GM18868 (cell line): Measurements from ENCODE around the gene PRPSAP1.

Experiments used
- ATAC-seq: cut with Tn5 transposase; IDR thresholded peaks from one replicate; pipeline ENCODE4 v1.9.1; 2021; ENCODE audit warnings: mild to moderate bottlenecking, moderate library complexity; ENCODE audit not compliant: unreplicated experiment

PRPSAP1 gene

DNA sequence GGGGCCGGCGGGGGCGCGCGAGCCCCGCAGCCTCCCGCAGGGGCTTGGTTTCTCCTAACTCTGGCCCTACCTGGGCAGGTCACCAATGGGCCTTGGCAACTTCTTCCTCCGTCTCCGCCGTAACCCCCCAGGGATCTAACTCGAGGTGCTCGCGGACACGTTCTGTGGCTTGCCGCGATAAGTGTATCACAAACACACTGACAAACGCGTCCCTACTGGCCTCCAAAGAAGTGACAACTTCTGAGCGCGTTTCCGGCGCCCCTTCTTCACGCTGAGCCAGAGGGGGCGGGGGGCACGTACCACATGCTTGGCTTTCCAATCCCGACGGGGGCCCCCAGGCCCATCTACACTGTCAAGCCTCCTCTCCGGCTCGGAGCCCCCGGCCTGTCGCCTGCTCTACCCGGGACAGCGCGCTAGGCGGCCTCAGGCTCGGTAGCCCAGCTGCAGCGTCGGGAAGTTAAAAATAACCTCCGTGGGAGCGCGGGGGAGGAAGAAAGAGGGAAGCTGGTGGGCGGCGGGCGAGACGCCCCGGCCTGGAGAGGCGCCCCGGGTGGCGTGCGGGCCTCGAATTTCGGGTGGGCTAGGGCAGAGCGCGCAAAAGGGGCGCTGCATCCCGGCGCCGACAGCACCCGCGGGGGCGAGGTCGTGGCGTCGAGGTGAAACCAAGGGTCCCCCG, 30.0 kb upstream of the PRPSAP1 start:
- no peak for ATAC-seq

GRCh38 chr17:76382803-76383545, 29.3 kb upstream of the PRPSAP1 start:
- no peak for ATAC-seq

DNA sequence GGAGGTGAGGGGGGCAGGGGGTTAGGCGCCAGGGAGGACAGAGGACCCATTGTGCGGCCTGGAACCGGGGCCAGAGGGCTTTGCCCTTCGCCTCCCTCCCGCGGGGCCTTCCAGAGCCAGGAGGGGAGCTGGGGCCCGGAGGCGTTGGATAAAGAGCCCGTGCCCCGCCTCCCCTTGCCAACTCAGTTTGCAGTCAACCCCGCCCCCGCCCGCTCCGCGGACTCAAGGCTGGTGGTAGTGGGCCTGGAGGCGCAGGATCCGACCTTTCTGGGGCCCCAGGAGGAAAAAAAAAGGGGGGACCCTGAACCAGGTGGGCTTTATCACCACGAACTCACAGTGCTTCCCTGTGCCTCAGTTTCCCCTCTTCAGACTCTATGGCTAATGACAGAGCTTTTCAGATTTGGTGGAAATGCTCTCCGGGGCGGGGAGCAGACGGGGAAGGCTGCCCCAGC, 28.7 kb upstream of the PRPSAP1 start:
- ATAC-seq, result no peak

GRCh38 chr17:76381633-76382350, 28.1 kb upstream of the PRPSAP1 start:
- ATAC-seq, result no peak

DNA sequence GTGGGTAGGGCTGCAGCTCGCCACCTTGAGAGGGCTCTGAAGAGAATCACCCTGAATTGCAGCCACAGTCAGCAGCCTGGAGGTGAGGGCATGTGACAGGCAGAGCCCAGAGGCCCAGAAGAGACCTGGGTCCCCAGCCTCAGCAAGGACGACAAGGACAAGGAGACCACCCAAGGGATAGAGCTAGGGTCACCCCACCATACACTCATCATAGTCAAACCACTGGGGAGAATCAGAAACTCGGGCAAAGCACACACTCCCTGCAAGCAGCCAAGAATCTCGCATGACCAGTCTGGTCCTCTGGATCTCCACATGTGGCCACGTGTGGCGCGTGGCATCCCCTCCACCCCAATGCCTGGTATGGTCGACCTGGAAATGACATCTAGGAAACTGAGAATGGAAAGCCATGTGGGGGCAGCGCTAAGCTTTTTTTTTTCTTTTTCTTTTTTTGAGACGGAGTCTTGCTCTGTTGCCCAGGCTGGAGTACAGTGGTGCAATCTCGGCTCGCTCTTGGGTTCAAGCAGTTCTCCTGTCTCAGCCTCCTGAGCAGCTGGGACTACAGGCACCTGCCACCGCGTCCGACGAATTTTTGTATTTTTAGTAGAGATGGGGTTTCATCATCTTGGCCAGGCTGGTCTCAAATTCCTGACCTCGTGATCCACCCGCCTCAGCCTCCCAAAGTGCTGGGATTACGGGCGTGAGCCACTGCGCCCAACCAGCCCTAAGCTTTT, 26.1 kb upstream of the PRPSAP1 start:
- ATAC-seq, result no peak

DNA sequence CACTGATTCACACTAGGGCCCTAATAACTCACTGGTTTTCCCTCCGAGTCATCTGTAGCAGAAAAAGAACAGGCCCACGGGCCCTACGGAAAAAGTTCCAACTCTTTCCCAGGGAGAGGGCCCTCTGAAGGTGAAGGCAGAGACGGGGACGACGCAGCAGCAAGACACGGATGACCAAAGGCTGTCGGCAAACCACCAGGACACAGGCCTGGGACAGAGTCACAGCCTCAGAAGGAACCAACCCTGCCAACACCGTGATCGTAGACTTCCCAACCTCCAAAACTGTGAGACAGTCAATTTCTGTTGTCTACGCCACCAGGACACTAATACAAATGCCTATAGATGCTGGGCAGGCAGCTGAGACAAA, 25.5 kb upstream of the PRPSAP1 start:
- no peak for ATAC-seq

DNA sequence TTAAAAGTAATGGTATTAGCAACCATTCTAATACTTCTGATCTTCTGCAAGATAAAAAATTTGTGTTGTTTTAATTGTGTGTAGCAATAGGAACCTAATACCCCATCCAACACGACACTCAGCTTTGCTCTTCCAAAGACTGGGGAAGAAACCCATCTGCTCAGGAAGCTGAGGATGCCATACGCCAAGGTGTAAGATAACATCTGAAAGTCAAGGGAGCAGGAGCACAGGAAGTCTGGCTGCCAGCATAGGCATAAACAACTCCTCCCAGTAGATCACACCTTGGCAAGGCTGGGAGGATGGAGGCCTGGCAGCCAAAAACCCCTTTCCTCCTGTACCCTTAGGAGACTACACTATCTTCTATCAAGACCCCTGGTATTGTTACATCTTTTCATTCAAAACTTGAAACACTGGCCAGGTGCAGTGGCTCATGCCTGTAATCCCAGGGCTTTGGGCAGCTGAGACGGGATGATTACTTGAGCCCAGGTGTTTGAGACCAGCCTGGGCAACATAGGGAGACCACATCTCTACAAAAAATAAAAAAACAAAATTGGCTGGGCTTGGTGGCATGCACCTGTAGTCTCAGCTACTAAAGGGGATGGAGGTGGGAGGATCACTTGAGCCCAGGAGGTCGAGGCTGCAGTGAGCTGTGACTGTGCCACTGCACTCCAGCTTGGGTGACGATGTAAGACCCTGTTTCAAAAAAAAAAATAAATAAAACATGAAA, 25.0 kb upstream of the PRPSAP1 start:
- no peak for ATAC-seq

GRCh38 chr17:76376318-76377133, 22.8 kb upstream of the PRPSAP1 start:
- ATAC-seq, result no peak

GRCh38 chr17:76371656-76372628, 18.2 kb upstream of the PRPSAP1 start:
- no peak for ATAC-seq

- no peak for ATAC-seq
Measured at GRCh38 chr17:76370261-76370993, 16.7 kb upstream of the PRPSAP1 start.

DNA sequence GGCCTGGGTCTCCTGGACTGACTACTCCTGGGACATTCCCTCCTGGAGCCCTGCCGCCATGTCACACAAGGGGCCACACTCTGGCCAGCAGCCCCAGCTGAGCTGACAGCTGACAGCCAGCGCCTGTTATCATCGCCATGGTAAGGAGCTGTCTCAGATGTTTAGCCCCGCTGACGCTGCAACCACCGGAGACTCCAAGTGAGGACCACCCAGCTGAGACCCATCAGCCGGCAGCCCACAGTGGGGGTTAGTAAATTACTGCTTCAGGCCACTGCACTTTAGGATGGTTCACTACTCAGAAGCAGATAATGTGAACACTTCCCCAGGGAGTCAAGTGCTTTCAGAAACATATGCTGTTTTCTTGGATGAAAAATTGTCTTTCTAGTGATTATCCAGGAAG, 16.1 kb upstream of the PRPSAP1 start:
- ATAC-seq, result no peak

GRCh38 chr17:76369379-76369778, 15.7 kb upstream of the PRPSAP1 start:
- no peak for ATAC-seq

GRCh38 chr17:76368545-76368944, 14.8 kb upstream of the PRPSAP1 start:
- no peak for ATAC-seq

GRCh38 chr17:76367642-76368041, 13.9 kb upstream of the PRPSAP1 start:
- no peak for ATAC-seq

- no peak for ATAC-seq
Measured at GRCh38 chr17:76366247-76366646, 12.5 kb upstream of the PRPSAP1 start.

- no peak for ATAC-seq
Measured at GRCh38 chr17:76365256-76365903, 11.7 kb upstream of the PRPSAP1 start.

GRCh38 chr17:76363107-76363842, 9.6 kb upstream of the PRPSAP1 start:
- no peak for ATAC-seq
